ENCODE data around the gene ASTN2.

ASTN2 gene

GRCh38 chr9:116641292-116642059 is 773.4 kb downstream of the ASTN2 start:
- no peak for DNase-seq

GRCh38 chr9:116639251-116639741 is 775.6 kb downstream of the ASTN2 start:
- DNase-seq = no peak

- DNase-seq = no peak
Measured at GRCh38 chr9:116635908-116636307, 778.9 kb downstream of the ASTN2 start.

GRCh38 chr9:116632990-116633838 is 781.6 kb downstream of the ASTN2 start:
- no peak for DNase-seq

GRCh38 chr9:116629634-116630033 is 785.2 kb downstream of the ASTN2 start:
- DNase-seq = no peak

GRCh38 chr9:116628716-116629115 is 786.1 kb downstream of the ASTN2 start:
- DNase-seq = no peak

GRCh38 chr9:116627433-116627832 is 787.4 kb downstream of the ASTN2 start:
- DNase-seq = no peak

- DNase-seq = no peak
Measured at GRCh38 chr9:116626762-116627161, 788.1 kb downstream of the ASTN2 start.

GRCh38 chr9:116623715-116624114 is 791.1 kb downstream of the ASTN2 start:
- DNase-seq = no peak

GRCh38 chr9:116617389-116617788 is 797.5 kb downstream of the ASTN2 start:
- no peak for DNase-seq

GRCh38 chr9:116616304-116616914 is 798.4 kb downstream of the ASTN2 start:
- no peak for DNase-seq

GRCh38 chr9:116608064-116608463 is 806.8 kb downstream of the ASTN2 start:
- DNase-seq = no peak

GRCh38 chr9:116605904-116606341 is 808.9 kb downstream of the ASTN2 start:
- no peak for DNase-seq

GRCh38 chr9:116605060-116605459 is 809.8 kb downstream of the ASTN2 start:
- DNase-seq = no peak

GRCh38 chr9:116604251-116604650 is 810.6 kb downstream of the ASTN2 start:
- no peak for DNase-seq

- no peak for DNase-seq
Measured at GRCh38 chr9:116599342-116599884, 815.4 kb downstream of the ASTN2 start.

GRCh38 chr9:116596646-116597045 is 818.2 kb downstream of the ASTN2 start:
- no peak for DNase-seq

GRCh38 chr9:116594547-116594946 is 820.3 kb downstream of the ASTN2 start:
- DNase-seq = no peak

- no peak for DNase-seq
Measured at GRCh38 chr9:116592970-116593369, 821.9 kb downstream of the ASTN2 start.

- DNase-seq = no peak
Measured at GRCh38 chr9:116589392-116590354, 825.2 kb downstream of the ASTN2 start.

- no peak for DNase-seq
Measured at GRCh38 chr9:116587919-116588318, 826.9 kb downstream of the ASTN2 start.

GRCh38 chr9:116585896-116586295 is 829.0 kb downstream of the ASTN2 start:
- DNase-seq = no peak
